ENCODE measurements around the gene MED27.
"Not testable (repeated sequence)": the region's sequence is repeated elsewhere in the genome, so short reads cannot be mapped to it uniquely, and the experiment has no call there.

Gene MED27

DNA sequence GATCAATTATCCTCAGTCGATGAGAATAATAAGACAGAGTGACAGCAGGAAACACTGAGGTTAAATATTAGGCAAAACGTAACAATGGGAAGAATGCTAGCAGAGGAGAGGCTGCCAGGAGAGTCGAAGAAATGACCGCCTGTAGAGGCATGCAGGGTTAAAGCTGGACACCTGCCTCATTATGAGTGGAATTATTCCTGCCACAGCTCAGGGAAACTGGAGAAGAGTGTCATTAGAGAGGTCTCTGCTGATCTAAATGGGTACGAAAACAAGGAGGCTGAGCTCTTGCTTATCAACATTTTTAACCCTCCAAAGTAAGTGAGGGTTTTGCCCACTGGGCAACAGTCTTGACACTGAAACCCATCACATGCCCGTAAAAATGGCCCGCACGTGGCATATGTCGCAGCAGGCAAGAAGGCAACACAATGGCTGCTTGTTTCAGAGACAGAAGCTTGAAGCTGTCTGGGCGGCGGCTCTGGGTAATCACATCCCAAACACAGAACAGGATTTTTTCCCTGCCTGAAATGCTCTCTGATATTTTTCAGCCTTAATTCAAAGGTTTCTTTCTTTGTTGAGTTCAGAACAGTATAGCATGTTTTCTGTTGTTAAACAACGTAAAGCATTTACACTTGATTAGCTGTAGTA, 118.7 kb downstream of the MED27 start:
- no peak for DNase-seq

DNA sequence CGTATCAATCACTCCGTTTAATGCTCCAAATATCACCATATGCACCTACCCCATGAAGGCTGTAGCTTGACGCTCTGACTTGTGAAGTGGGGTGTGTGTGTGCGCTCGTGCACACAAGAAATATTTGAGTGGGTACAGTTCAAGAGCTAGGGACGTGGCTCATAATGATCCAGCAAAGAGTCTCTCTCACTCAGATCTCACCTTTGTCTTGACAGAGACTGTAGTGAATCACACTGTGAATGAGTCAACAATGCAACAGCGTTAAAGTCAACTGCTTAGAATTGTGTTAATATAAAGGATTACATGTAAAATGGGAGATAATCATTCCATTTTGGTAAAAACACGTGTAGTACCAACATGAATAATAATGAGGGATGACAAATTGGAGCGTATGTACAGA, 119.4 kb downstream of the MED27 start:
- DNase-seq: no peak

DNA sequence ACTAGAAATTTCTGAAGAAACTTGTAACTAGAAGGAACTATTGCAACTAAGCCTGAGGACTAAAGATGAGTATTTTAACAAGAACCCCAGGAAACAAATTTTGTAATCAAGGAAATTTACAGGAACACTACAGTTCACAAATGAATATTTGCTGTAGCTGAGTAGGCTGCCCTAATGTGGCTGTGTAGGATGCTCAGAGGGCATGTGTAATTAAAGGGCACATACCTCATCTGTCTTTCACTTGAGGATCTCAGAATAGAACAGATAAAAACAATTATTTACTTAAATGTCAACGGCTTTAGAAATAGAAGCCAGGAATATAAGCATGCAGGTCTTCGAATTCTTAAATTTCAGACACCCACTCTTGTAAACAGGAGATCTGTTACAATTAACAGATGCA, 119.8 kb downstream of the MED27 start:
- no peak for DNase-seq

DNA sequence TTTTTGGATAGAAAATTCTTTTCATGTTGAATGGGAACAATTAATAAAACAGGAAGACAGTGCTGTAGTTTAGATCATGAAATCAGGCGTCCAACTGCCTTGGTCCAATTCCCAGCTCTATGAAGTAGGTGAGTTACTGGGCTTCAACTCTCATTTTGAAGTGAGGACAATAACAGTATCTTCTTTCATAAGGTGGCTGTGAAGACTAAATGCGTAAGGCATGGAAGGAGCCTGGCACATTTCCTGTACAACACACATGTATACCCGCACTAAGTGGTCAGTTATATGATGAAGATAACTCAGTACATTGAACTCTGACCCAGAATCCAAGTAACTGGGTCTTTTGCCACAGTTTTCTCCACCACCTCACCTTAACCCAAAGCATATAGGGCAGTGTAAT, 120.6 kb downstream of the MED27 start:
- no peak for DNase-seq

DNA sequence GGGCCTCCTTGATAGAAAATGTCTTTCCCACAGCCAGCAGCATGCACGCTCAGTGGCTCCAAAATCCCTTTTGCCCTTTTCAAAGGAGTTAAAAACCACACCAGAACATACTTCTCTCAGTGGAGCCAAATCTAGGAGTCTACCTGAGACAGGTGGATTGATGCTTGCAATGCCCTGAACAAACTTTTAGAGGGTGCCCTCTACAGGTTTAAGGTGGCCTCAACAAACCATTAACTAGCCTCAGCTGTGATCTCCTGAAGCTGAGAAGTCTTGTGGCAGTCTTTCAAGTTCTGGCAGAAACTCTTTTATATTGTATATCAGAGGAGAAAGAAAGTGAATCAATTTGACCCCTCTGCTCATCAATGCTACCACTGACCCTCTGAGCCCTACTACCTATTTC, 125.4 kb downstream of the MED27 start:
- peak; percentile 18 for DNase-seq

DNA sequence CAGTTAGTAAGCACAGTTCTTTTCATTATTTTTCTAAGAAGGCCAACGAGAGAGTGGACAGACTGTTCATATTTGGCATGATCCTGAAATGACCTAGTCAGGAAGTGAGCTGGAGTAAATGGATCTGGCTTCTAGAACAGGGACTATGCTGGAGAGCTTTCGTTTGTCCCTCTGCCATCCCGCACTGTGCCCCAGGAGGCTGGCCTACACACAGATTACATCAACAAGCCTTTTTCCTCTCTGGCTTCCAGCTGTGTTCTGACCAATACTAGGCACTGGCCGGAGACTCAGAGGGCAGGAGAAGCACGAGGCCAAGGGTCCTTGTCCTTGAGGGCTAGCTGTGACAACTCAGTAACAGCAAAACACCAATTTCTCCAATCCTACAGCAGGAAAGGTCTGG, 127.8 kb downstream of the MED27 start:
- no peak for DNase-seq

DNA sequence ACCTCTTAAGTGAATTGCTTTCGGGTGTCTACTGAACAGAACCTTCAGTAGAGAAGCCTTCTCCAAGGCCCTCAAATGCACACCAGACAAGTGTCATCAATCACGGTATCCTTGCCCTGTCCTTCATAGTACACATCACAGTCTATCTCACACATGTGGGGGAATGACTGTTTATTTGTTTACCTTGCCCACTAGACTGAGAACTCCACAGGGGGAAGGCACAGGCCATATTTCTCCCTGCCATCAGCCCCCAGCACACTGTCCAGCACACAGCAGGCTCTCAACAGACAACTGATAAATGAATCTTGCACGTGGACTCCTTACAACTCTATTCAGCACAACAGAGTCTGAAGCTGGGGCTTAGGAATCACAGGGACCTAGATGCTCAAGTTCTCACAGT, 128.5 kb downstream of the MED27 start:
- no peak for DNase-seq

DNA sequence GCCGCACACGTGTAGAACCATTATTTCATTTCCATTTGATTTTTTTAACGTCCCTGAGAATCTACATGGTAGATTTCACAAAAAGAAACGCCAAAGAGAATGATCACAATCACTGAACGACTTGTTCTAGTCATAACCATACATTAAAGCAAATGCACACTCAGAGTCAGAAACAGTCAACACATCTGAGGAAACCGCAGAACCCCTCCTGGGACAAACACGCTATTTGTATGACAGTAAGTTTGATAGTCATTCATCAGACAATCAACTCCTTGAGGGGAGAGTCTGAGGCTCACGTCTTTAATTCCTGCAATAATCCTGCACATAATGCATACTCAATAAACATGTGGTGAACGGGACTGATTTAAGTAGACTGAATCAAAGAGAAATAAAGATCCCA, 129.2 kb downstream of the MED27 start:
- peak; percentile 13 for DNase-seq

DNA sequence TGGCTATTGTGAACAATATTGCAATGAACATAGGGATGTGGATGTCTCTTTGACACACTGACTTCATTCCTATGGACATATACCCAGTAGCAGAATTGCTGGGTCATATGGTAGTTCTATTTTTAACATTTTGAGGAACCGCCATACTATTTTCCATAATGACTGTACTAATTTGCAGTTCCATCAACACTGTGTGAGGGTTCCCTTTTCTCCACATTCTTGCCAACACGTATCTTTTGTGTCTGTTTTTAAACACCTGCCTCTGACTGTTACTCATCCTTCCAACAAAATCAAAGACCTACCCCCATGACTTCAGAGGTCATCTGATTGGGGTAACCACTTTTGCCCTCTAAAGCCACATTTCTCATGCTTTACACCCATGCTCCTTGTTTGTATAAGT, 133.5 kb downstream of the MED27 start:
- DNase-seq: no peak

DNA sequence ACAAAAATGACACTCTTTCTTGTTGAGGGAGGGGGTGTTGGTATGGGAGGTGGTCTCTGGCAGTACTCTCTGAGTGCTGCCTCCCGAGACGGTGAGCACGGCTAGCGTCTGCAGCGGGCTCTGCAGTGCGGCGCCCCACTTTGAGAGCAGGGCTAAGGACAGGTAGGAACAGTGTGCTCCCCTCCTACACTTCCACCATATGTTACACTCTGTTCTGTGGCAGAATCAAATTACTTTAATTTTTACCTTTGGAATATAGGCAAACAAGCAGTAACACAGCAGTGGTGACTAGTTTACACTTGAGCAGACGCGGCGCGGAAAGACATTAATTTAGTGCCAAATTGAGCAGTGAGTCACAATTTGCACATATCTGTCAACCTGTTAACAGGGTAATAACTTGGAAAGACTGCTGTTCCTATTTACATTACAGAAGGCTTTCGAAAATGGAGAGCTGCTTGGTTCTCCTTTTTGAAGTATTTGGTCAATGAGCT, 136.3 kb downstream of the MED27 start:
- DNase-seq: no peak

DNA sequence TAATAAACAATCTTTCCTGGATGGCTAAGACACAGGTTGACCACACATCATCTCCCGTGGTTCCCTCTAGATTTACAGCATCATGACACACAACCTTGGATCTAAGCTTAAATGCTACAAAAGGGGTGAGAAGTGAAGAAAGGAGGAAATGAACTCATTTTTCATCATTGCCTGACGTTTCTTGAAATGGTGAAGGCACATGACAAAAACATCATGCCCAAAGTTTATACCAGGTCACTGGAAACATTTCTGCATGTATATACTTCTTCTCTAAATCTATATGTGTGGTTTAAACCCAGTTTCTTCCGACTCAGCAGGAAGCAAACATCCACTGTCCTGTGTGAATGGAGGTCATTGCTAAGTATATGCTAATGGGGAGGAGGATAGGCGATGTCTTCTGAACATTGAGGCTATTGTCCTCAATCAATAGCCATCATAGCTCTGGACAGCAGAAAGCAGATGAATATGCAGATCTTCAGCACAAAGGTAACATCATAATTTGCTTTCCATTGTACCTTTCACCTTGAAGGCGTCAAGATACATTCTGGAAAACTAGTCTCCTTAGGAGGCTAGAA, 137.4 kb downstream of the MED27 start:
- no peak for DNase-seq

DNA sequence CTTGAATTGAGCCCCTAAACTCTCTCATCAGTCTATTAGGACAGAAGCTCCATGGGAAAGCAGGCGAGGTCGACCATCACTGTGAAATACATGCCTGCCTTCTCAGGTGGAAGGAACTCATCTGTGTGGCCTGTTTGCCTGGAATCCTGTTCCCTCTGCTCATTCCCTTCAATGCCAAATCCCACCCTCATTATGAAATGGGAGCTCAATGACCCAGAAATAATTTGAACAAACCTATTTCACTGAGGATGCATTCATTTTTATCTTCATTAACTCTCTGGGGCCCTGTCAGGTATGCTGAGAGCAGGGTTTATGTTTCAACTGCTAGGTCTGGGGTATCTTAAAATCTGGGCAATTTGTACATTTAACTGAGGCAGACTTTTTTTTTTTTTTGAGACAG, 142.2 kb downstream of the MED27 start:
- DNase-seq: no peak

DNA sequence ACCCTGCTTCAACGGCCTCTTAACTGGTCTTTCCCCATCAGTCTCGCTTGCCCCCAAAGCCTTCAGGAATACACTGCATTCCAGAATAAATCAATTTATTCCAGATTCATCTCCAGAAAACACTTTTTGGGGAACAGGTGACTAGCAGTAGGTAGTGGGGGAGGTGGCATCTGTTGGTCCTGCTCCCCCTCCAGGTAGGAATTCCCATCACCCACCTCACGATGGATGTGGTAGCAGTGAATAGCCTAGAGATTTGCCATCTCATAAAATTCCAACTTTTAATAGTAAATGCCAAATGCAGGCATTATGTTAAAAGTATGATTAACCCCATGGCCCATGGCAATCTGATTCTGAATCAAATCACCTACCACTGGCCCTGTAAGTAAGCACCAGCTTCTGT, 142.7 kb downstream of the MED27 start:
- no peak for DNase-seq

DNA sequence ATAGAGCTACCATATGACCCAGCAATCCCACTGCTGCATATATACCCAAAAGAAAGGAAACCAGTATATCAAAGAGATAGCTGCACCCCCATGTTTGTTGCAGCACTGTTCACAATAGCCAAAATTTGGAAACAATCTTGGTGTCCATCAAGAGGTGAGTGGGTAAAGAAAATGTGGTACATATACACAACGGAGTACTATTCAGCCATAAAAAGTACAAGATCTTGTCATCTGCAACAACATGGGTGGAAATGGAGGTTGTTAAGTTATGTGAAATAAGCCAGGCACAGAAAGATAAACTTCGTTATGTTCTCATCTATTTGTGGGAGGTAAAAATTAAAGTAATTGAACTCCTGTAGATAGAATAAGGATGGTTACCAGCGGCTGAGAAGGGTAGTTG, 145.0 kb downstream of the MED27 start:
- no peak for DNase-seq

DNA sequence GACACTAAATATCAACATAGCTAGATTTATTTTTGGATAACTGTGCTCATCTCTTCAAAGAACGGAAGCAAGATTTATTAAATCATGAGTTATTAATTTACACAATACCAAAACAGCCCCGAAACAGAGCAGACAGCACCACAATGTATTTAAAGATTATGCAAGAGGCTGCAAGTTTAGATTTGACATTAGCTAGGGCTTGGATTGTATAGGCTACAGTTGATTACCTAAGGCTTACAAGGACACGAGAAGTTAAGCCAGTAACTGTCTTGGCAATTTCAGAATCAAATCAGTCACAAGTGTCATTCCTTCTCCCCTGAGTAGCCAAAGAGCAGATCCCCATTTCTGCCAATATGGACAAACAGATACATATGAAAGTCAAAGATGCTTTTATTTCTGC, 152.6 kb downstream of the MED27 start:
- DNase-seq: no peak

DNA sequence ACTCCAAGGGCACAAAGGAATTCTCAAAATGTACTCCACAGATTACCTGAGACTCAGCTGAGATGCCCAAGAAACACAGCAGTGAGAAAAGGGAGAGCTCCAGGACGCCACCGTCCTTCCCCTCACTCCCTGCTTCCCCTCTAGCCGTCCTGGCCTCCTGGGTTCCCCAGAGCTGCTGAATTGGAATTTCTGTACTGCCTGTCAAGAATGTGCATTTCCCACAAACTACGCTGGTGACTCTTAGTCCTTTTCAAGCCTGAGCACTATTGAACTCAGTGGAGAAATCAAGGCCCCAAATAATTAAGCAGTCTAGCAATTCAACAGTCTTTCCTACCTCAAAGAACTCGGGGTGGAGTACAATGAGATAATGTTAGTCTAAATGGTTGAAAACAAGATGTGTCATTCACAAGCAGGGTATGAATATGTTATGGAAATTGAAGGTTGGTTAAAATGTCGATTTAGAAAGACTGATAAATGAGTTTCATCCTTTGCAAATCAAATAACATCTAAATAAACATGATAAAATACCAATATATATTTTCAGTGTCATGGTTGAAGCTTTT, 153.2 kb downstream of the MED27 start:
- DNase-seq: no peak

DNA sequence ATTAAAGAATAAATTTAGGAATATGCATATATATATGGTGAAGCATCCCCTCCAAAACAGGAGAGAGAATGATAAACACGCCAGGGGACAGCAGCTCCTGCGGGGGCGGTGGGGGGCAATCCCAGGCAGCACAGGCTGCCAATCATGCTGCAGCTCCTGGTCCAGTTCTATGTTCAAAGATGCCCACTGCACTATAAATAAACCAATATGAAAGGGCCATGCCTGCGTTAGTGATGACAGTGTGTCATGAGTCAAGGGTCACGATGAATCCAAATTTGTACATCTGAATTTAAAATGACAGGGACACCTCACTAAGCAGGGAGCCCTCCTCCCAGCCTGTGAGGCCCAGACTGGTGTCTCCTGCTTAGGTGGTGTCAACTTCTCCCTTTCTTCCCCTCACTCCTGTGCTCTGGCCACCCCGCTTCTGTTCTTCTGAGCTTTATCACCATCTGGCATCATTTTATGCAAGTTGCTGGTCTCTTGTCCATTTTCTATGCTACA, 153.9 kb downstream of the MED27 start:
- DNase-seq: no peak

DNA sequence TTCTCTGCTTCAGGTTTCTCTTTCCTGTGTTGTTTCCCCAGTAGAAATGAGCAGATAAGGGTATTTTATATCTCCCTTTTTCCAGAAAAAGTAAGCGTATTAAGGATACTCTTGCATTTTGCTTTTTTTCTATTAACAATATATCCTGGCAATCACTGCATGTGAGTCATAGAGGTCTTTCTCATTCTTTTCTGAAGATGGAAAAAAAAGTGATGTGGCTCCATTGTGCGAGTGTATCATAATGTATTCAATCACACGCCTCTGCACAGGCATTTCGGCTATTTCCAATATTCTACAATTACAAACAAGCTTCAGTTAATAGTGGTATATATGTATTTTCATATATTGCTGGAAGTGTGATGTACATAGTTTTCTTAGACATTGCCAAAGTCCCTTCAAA, 155.9 kb downstream of the MED27 start:
- no peak for DNase-seq

DNA sequence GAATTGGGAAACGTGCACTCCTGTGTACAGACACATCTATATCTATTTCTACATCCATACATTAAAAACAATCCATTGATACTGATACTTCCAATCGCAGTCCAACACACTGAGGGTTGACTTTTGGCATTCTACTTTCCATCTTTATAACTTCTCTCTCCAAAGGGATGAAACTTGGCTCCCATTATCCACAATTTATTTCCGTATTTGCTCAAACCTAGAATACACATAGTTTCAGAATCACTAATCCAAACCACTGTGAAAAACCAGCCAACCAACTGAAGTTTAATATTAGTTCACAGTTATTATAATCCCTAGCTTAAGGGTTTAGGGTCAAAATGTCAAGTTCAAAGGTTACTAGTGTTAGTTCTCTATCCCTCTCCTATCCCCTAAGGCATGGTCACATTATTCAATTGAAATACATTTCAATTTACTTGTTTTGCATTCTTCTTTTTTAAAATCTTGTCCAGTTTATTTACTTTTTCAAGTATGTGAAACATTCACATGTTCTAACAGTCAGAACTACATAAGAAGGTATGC, 156.5 kb downstream of the MED27 start:
- peak; percentile 16 for DNase-seq

DNA sequence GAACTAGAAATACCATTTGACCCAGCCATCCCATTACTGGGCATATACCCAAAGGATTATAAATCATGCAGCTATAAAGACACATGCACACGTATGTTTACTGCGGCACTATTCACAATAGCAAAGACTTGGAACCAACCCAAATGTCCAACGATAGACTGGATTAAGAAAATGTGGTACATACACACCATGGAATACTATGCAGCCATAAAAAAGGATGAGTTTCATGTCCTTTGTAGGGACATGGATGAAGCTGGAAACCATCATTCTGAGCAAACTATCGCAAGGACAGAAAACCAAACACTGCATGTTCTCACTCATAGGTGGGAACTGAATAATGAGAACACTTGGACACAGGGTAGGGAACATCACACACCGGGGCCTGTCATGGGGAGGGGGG, 158.0 kb downstream of the MED27 start:
- DNase-seq: not testable (repeated sequence)

DNA sequence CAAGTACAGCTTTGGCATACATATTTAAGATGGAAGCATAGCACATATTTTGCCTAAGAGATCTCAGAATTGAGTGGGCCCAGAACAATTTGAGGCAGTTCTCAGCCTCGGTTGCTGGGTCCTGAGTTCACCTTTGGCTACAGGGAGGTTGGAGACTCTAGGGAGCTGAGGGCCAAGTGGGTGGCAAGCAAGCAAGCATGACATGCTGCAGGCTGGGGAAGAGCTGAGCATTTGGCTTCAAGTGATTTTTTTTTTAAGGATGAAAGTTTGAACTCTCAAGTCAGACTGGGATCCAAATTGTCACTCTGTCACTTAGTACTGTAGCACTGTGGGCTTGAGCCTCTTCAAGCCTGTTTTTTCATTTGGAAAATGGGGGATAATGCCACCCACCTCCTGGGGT, 160.5 kb downstream of the MED27 start:
- no peak for DNase-seq

DNA sequence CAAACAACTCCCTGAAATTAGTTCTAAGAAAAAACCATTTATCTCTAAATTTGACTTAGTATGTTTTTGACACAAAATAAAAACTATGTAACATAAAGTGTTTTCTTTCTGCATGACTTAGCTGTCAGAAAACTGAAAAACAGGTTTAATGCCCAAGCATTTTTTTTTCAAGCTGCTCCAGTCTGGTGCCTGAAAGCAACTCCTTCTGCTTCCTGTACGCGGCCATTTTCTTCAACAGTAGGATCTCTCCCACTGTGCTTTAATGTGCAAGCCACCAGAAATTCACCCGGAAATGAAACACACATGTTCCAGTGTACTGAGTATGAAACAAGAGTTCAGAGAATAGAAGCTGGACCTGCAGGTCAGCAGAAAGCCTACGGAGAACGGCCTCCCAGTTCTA, 161.2 kb downstream of the MED27 start:
- no peak for DNase-seq

DNA sequence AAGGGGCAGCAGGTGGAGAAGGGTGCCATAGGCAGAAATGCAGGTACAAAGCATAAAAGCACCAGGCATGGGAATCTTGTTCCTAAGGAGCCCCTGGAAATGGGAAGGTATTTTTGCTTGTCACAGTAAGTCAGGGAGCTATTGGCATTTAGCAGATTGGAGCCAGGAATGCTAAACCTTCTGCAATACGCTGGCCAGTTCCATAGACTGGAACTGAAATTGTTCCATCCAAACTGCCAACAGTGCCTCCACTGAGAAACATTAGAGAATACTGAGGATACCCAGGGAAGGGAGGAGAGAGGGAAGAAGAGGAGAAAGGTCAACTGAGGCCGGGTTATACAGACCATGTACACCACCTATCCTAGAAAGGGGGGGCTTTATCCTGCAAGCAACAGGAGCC, 162.7 kb downstream of the MED27 start:
- DNase-seq: no peak

DNA sequence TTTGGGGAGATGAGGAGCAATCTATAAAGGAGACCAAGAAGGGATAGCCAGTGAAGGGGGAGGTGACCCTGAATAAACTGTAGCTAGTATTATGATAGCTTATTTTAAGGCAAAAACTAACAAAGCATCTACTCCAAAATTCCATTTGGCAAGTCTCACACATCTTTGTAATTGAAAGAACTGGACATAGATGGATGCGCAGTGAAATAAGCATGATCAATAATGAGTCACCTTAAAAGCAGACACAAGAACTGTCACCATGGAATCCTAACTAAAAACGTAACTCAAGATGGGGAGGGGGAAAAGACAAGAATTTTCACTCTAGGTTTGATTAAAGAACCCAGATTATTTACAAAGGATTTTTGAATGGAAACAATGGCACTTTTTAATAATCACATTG, 164.5 kb downstream of the MED27 start:
- no peak for DNase-seq
